ENCODE results near the gene MAML3. TPM values are rescaled to one million over a fixed set of nuclear protein-coding genes. Genes with fewer than 3 reads are reported as not detected.

The MAML3 gene
- total and polyA plus RNA-seq, 2 of the 13 experiments (the other 11 are each of a cell fraction or from before 2014, with no cell fraction given), result 0.05 to 0.13 TPM

DNA sequence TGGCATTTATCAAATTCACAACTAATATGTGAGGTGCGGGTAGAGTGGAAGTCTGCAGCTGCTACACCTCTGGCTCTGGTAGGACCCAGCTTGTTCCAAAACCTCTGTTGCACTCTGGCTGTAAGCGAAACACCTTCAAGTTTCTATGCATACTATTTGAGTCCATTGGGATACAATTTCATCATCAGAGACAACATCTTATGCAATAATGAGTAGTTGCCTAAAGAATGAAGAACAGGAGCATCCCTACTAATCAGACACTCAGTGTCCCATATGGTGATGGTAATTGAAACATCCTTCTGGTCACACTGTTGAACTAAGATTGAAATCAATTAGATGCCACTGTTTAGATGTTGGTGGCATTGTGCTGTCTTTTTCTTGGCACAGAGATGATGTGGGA is 309.9 kb downstream of the MAML3 start (continued):
- TF ChIP-seq, protein P1, sequence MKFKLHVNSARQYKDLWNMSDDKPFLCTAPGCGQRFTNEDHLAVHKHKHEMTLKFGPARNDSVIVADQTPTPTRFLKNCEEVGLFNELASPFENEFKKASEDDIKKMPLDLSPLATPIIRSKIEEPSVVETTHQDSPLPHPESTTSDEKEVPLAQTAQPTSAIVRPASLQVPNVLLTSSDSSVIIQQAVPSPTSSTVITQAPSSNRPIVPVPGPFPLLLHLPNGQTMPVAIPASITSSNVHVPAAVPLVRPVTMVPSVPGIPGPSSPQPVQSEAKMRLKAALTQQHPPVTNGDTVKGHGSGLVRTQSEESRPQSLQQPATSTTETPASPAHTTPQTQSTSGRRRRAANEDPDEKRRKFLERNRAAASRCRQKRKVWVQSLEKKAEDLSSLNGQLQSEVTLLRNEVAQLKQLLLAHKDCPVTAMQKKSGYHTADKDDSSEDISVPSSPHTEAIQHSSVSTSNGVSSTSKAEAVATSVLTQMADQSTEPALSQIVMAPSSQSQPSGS (CRISPR knock-in tag; IDR thresholded peaks at IDR 0.05), result 0 out of 2 replicates have a peak, but pooled peaks have one; percentile 25
- TF ChIP-seq, protein P2, sequence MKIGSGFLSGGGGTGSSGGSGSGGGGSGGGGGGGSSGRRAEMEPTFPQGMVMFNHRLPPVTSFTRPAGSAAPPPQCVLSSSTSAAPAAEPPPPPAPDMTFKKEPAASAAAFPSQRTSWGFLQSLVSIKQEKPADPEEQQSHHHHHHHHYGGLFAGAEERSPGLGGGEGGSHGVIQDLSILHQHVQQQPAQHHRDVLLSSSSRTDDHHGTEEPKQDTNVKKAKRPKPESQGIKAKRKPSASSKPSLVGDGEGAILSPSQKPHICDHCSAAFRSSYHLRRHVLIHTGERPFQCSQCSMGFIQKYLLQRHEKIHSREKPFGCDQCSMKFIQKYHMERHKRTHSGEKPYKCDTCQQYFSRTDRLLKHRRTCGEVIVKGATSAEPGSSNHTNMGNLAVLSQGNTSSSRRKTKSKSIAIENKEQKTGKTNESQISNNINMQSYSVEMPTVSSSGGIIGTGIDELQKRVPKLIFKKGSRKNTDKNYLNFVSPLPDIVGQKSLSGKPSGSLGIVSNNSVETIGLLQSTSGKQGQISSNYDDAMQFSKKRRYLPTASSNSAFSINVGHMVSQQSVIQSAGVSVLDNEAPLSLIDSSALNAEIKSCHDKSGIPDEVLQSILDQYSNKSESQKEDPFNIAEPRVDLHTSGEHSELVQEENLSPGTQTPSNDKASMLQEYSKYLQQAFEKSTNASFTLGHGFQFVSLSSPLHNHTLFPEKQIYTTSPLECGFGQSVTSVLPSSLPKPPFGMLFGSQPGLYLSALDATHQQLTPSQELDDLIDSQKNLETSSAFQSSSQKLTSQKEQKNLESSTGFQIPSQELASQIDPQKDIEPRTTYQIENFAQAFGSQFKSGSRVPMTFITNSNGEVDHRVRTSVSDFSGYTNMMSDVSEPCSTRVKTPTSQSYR (CRISPR knock-in tag; IDR thresholded peaks at IDR 0.05; ENCODE audit: borderline replicate concordance), result no peak
- TF ChIP-seq, protein P3, sequence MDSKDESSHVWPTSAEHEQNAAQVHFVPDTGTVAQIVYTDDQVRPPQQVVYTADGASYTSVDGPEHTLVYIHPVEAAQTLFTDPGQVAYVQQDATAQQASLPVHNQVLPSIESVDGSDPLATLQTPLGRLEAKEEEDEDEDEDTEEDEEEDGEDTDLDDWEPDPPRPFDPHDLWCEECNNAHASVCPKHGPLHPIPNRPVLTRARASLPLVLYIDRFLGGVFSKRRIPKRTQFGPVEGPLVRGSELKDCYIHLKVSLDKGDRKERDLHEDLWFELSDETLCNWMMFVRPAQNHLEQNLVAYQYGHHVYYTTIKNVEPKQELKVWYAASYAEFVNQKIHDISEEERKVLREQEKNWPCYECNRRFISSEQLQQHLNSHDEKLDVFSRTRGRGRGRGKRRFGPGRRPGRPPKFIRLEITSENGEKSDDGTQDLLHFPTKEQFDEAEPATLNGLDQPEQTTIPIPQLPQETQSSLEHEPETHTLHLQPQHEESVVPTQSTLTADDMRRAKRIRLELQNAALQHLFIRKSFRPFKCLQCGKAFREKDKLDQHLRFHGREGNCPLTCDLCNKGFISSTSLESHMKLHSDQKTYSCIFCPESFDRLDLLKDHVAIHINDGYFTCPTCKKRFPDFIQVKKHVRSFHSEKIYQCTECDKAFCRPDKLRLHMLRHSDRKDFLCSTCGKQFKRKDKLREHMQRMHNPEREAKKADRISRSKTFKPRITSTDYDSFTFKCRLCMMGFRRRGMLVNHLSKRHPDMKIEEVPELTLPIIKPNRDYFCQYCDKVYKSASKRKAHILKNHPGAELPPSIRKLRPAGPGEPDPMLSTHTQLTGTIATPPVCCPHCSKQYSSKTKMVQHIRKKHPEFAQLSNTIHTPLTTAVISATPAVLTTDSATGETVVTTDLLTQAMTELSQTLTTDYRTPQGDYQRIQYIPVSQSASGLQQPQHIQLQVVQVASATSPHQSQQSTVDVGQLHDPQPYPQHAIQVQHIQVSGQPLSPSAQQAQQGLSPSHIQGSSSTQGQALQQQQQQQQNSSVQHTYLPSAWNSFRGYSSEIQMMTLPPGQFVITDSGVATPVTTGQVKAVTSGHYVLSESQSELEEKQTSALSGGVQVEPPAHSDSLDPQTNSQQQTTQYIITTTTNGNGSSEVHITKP (CRISPR knock-in tag; IDR thresholded peaks at IDR 0.05; ENCODE audit: low read depth), result no peak
- TF ChIP-seq NFIB (CRISPR knock-in tag; IDR thresholded peaks at IDR 0.05; ENCODE audit: borderline replicate concordance) (no peak), ZNF781 (CRISPR knock-in tag; IDR thresholded peaks at IDR 0.05; ENCODE audit: borderline replicate concordance, not compliant biosample characterization) (no peak), FOXA3 (CRISPR knock-in tag; IDR thresholded peaks at IDR 0.05) (peak; percentile 42; the same call in 1 of the 2 replicates), ZC3H4 (CRISPR knock-in tag; IDR thresholded peaks at IDR 0.05; ENCODE audit: borderline replicate concordance) (no peak), HOXA5 (CRISPR knock-in tag; IDR thresholded peaks at IDR 0.05) (no peak), ESRRA (CRISPR knock-in tag; IDR thresholded peaks at IDR 0.05; ENCODE audit: low read depth) (no peak)
- TF ChIP-seq, protein P4, sequence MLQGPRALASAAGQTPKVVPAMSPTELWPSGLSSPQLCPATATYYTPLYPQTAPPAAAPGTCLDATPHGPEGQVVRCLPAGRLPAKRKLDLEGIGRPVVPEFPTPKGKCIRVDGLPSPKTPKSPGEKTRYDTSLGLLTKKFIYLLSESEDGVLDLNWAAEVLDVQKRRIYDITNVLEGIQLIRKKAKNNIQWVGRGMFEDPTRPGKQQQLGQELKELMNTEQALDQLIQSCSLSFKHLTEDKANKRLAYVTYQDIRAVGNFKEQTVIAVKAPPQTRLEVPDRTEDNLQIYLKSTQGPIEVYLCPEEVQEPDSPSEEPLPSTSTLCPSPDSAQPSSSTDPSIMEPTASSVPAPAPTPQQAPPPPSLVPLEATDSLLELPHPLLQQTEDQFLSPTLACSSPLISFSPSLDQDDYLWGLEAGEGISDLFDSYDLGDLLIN (CRISPR knock-in tag; IDR thresholded peaks at IDR 0.05; ENCODE audit: borderline replicate concordance), result no peak
- TF ChIP-seq, protein P5, sequence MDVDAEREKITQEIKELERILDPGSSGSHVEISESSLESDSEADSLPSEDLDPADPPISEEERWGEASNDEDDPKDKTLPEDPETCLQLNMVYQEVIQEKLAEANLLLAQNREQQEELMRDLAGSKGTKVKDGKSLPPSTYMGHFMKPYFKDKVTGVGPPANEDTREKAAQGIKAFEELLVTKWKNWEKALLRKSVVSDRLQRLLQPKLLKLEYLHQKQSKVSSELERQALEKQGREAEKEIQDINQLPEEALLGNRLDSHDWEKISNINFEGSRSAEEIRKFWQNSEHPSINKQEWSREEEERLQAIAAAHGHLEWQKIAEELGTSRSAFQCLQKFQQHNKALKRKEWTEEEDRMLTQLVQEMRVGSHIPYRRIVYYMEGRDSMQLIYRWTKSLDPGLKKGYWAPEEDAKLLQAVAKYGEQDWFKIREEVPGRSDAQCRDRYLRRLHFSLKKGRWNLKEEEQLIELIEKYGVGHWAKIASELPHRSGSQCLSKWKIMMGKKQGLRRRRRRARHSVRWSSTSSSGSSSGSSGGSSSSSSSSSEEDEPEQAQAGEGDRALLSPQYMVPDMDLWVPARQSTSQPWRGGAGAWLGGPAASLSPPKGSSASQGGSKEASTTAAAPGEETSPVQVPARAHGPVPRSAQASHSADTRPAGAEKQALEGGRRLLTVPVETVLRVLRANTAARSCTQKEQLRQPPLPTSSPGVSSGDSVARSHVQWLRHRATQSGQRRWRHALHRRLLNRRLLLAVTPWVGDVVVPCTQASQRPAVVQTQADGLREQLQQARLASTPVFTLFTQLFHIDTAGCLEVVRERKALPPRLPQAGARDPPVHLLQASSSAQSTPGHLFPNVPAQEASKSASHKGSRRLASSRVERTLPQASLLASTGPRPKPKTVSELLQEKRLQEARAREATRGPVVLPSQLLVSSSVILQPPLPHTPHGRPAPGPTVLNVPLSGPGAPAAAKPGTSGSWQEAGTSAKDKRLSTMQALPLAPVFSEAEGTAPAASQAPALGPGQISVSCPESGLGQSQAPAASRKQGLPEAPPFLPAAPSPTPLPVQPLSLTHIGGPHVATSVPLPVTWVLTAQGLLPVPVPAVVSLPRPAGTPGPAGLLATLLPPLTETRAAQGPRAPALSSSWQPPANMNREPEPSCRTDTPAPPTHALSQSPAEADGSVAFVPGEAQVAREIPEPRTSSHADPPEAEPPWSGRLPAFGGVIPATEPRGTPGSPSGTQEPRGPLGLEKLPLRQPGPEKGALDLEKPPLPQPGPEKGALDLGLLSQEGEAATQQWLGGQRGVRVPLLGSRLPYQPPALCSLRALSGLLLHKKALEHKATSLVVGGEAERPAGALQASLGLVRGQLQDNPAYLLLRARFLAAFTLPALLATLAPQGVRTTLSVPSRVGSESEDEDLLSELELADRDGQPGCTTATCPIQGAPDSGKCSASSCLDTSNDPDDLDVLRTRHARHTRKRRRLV (CRISPR knock-in tag; IDR thresholded peaks at IDR 0.05), result no peak

Data from HepG2 (cell line).